Large intestine (tissue), 3 donors: Measurements from ENCODE around the gene ZBP1. TPM values are rescaled to one million over a fixed set of nuclear protein-coding genes. Genes with fewer than 3 reads are reported as not detected.

Experiments used
- DNase-seq, 2 donors: peaks; one replicate each; pipeline versions ENCODE4 v3.0.0 to v3.0.0-alpha.2; 2013
- H3K27ac ChIP-seq: one replicate; pipeline ENCODE4 v1.5.1; 2013; ENCODE audit warnings: low read length
- H3K27me3 ChIP-seq: 2 replicates; pipeline ENCODE4 v1.6.1; 2013; ENCODE audit warnings: low read length; ENCODE audit not compliant: control insufficient read depth, insufficient read depth
- H3K36me3 ChIP-seq: 2 replicates; pipeline ENCODE4 v1.6.1; 2013; ENCODE audit warnings: low read length; ENCODE audit not compliant: control insufficient read depth, insufficient read depth
- H3K4me1 ChIP-seq: one replicate; pipeline ENCODE4 v1.6.1; 2013; ENCODE audit warnings: low read length; ENCODE audit not compliant: control insufficient read depth, insufficient read depth
- H3K4me3 ChIP-seq: one replicate; pipeline ENCODE4 v1.5.1; 2013; ENCODE audit warnings: low read length
- H3K9me3 ChIP-seq: one replicate; pipeline ENCODE4 v1.6.1; 2013; ENCODE audit warnings: mild to moderate bottlenecking, low read depth, low read length, moderate library complexity; ENCODE audit not compliant: control insufficient read depth
- WGBS: methylation state at CpG from one replicate; pipeline ENCODE4 v1.1.5; 2013; ENCODE audit warnings: low lambda C conversion rate; ENCODE audit not compliant: insufficient coverage; 5-methylcytosine and 5-hydroxymethylcytosine counted together
- polyA plus RNA-seq: library from polyadenylated mRNA; unstranded; fragments of 120-200 nt; gene quantifications from one replicate; pipeline ENCODE4 v1.2.1, GENCODE V29; 2013

The ZBP1 gene
- polyA plus RNA-seq, 1 donor: 0.40 TPM

DNA sequence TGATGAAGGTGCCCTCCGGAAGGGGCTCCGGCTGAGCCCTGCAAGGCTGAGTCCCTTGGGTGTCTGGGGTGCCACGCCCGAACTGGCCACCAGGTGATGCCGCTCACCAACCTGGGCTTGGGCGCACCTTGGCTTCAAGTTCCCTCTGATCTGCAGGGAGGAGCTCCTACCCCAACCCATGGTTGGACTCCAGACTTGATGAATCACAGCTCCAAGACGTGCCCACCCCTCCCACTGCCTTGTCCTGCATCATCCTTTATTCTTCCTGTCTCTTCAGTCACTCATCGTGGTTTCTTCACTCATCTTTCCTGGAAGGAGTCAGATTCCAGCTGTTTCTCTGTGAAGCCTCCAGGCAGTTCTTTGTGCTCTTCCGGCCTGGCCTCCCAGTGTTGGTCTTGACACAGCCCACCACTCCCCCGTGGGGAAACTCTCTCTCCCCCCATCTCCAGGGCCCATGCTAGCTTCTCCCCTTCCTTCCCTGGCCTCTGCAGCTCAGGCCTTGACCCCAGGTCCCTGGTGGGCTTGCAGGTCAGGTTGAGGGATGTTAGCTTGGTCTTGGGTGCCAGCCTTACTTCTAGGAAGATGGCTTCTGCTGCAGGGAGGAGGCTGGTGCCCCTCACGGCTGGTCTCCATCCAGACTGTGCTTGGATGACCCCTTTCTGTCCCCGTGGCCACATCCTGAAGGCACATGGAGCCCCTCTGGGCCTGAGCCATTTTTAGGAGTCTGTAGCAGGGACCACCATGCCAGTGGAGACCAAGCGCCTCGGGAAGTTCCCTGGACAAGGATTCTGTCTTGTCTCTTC, 2.6 kb upstream of the ZBP1 start:
- Histone ChIP-seq H3K27ac (no peak overlapping the region), H3K36me3 (no peaks in the 10 kb centered on the region), H3K4me3 (no peak overlapping the region), H3K9me3 (peaks cover 4% of the 10 kb centered on the region), H3K27me3 (no peaks in the 10 kb centered on the region), H3K4me1 (peaks cover 7% of the 10 kb centered on the region)
- WGBS: 83% methylated on average over 1 of the region's 14 CpGs
- DNase-seq: peak; percentile 34 to 52

DNA sequence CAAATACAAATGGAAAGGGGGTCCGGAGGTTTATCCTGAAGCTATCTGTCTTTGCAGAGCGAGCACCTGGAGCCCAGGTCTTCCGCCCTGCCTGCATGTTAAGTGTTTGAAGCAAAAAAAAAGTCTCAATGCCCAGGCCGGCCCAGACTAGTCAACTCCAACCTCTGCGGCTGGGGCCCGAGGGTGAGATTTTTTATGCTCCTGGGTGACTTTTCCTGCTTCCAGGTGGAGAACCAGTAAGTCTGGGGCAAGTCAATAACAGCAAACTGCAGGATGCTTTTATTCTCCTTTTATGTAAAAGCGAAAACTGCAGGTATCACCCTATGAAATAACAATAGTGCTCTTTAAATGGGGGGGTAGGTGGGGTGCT, 2.0 kb upstream of the ZBP1 start:
- Histone ChIP-seq H3K27ac (no peak overlapping the region), H3K4me1 (peaks cover 7% of the 10 kb centered on the region), H3K4me3 (no peak overlapping the region), H3K36me3 (no peaks in the 10 kb centered on the region), H3K27me3 (no peaks in the 10 kb centered on the region), H3K9me3 (peaks cover 4% of the 10 kb centered on the region)
- no peak for DNase-seq
- WGBS: no CpG with 5 or more reads among the region's 7 CpGs

DNA sequence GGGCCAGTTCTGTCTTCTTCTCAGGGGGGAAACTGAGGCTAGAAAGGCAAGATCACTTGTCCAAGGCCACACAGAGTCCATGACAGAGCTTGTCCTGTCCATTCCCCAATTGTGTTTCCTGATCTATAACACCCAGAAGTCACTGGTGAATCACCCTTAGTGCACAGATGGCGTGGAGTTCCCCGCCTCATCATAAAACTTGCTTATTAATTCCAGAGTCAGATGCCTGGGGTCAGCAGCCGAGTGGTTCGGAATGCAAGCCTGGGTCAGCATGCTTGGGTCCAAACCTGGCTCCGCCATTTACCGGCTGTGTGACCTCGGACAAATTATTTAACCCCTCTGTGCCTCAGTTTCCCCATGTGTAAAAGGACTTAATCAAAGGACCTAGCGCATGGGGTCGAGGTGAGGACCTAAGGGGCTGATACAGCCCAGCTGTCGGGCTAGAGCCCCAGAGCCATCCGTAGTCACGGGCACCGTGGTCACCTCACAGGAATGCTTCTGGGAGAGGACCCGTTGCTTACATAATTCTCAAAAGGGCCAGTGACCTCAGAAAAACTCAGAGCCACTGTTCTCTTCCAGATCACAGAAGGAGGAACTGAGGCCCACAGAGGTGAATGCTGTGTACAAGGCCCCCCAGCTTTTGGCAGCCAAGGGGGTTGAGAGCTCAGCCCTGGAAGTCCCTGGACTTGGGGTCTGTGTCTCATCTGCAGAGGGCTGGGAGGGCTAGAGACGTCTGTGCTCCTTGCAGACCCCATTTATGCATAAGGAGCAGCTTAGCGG, 1.4 kb upstream of the ZBP1 start:
- peaks cover 4% of the 10 kb centered on the region for H3K9me3 ChIP-seq
- no peaks in the 10 kb centered on the region for H3K27me3 ChIP-seq
- peaks cover 7% of the 10 kb centered on the region for H3K4me1 ChIP-seq
- WGBS: no CpG with 5 or more reads among the region's 16 CpGs
- no peak for DNase-seq
- H3K4me3 ChIP-seq: no peak overlapping the region
- no peak overlapping the region for H3K27ac ChIP-seq
- H3K36me3 ChIP-seq: no peaks in the 10 kb centered on the region

DNA sequence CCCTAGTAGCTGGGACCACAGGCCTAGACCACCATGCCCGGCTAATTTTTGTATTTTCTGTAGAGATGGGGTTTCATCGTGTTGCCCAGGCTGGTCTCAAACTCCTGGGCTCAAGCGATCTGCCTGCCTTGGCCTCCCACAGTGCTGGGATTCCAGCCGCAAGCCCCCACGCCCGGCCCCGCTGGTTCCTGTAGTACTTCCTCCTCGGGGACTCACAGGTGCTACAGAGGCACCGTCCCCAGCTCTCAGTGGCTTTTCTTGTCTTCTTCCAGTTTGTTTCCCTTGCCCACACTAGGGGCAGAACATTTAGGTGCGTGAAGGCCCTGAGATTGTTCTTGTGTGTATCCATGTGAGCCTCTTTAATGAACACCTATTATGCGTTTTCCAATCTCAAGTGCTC, 773 bp upstream of the ZBP1 start:
- no peak overlapping the region for H3K4me3 ChIP-seq
- WGBS: 85% methylated on average over 5 of the region's 11 CpGs
- H3K4me1 ChIP-seq: peaks cover 7% of the 10 kb centered on the region
- peaks cover 4% of the 10 kb centered on the region for H3K9me3 ChIP-seq
- no peak overlapping the region for H3K27ac ChIP-seq
- H3K36me3 ChIP-seq: no peaks in the 10 kb centered on the region
- no peak for DNase-seq
- no peaks in the 10 kb centered on the region for H3K27me3 ChIP-seq

DNA sequence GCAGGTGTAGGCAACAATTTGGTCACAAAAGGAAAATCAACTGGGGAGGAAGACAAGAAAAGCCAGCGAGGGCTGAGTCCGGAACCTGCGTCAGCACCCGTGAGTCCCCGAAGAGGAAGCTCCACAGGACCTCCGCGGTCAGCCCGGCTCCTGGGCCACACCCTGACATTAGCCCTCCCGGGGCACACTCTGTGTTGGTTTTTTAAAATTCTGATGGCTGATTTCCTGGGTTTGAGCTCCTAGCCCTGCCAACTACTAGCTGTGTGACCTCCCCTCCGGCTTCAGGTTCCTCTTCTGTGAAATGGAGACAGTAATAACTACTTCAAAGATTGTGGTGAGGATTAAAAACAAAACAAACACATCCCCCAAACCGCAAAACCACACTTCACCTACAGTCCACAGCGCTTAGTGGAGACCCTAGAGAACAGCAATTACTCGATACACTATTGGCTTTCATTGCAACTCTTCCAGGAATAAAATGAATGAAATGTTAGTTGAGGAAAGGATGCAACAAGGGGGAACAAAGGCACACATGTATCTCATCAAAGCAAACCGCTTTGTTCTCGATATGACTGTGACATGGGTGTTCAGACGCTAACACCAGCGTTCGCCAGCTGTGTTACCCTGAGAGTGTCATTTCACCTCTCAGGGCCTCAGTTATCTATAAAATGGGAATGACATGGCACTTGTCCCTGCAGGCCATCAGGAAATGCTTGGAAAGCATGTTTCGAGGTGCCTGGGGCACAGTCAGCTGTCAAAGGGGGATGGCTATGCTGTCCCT, 985 bp downstream of the ZBP1 start:
- Histone ChIP-seq H3K4me1 (peaks cover 7% of the 10 kb centered on the region), H3K9me3 (no peaks in the 10 kb centered on the region), H3K27me3 (no peaks in the 10 kb centered on the region), H3K36me3 (no peaks in the 10 kb centered on the region), H3K27ac (no peak overlapping the region), H3K4me3 (no peak overlapping the region)
- no peak for DNase-seq
- no CpG with 5 or more reads among the region's 19 CpGs for WGBS

DNA sequence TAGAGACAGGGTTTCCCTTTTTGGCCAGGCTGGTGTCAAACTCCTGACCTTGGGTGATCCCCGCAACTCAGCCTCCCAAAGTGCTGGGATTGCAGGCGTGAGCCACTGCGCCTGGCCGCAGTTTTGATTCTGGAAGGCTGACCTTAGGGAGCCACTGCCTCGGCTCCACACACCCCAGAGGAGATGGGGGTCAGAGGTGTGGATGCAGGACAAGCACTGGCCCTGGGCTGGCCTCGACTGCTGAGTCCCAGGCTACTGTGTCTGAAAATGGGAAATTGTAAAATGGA, 1.5 kb downstream of the ZBP1 start:
- Histone ChIP-seq H3K4me3 (no peak overlapping the region), H3K9me3 (no peaks in the 10 kb centered on the region), H3K4me1 (peaks cover 7% of the 10 kb centered on the region), H3K27me3 (no peaks in the 10 kb centered on the region), H3K36me3 (no peaks in the 10 kb centered on the region), H3K27ac (no peak overlapping the region)
- WGBS: no CpG with 5 or more reads among the region's 6 CpGs
- DNase-seq: no peak

DNA sequence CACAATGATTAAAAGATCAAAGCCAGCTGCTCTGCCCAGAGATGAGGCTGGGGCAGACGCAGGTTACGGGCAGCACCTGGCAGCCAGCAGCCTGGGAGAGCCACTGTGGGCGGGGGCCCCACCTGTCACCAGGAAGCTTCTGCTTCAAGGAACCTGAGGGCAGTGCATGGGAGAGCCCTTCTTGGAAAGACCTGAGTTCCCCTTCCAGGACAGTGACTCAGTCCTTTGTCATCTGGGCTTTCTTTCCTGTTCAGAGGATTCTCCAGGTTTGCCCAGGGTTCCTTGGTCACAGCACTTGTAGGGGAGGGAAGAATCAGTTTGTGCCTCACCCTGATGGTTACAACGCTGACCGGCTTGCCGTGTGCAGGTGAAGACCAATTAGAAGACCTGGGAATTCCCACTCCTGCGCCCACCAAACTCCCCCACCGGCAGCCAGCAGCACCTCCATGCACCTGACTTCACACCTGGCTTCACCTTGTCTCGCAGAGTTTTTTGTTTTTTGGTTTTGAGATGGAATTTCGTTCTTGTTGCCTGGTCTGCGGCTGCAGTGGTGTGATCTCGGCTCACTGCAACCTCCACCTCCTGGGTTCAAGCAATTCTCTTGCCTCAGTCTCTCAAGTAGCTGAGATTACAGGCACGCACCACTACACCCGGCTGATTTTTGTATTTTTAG, 2.0 kb downstream of the ZBP1 start:
- H3K4me3 ChIP-seq: no peak overlapping the region
- peaks cover 7% of the 10 kb centered on the region for H3K4me1 ChIP-seq
- WGBS: 60% methylated on average over 2 of the region's 14 CpGs
- no peaks in the 10 kb centered on the region for H3K36me3 ChIP-seq
- H3K27ac ChIP-seq: no peak overlapping the region
- H3K27me3 ChIP-seq: no peaks in the 10 kb centered on the region
- DNase-seq: peak in 1 of 2 donors; percentile 62
- no peaks in the 10 kb centered on the region for H3K9me3 ChIP-seq

DNA sequence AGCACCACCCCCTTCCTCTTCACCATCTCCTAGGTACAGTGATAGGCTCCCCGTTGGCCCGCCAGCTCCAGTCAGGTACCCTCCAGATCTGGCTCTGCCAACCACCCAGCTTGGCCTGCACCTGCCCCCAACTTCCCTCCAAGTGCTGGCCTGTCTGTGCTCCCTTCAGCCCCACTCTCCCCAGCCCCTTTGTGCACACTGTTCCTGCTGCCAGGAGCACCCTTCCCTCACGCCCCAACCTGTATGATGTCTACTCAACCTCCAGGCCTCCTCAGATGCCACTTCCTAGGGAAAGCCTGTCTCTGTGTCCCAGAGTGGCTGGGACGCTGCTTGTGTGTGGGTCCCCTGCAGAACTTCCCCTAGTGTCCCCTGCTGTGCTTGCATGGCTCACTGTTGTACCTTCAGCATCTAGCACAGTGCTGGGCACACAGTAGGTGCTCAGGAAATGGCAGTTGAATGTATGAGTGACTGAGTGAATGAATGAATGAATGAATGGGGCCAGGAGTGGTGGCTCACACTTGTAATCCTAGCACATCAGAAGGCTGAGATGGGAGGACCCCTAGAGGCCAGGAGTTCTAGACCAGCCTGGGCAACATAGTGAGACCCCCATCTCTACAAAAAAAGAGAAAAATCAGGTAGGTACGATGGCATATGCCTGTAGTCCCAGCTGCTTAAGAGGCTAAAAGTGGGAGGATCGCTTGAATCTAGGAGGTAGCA, 3.0 kb downstream of the ZBP1 start:
- Histone ChIP-seq H3K36me3 (no peaks in the 10 kb centered on the region), H3K4me1 (peaks cover 7% of the 10 kb centered on the region), H3K9me3 (no peaks in the 10 kb centered on the region), H3K27ac (no peak overlapping the region), H3K27me3 (no peaks in the 10 kb centered on the region), H3K4me3 (no peak overlapping the region)
- no peak for DNase-seq
- WGBS: no CpG with 5 or more reads among the region's 6 CpGs

- no CpG with 5 or more reads among the region's 20 CpGs for WGBS
- Histone ChIP-seq H3K27me3 (no peaks in the 10 kb centered on the region), H3K27ac (no peak overlapping the region), H3K9me3 (no peaks in the 10 kb centered on the region), H3K4me1 (peaks cover 7% of the 10 kb centered on the region), H3K36me3 (no peaks in the 10 kb centered on the region), H3K4me3 (no peak overlapping the region)
- DNase-seq: no peak
These were observed 3.9 kb downstream of the ZBP1 start for GRCh38 chr20:57616143-57616951.
